ENCODE data around the gene APPL1. TPM values are rescaled to one million over a fixed set of nuclear protein-coding genes. Genes with fewer than 3 reads are reported as not detected.

APPL1 gene
- total RNA-seq, 1 donor = 69.1 TPM

DNA sequence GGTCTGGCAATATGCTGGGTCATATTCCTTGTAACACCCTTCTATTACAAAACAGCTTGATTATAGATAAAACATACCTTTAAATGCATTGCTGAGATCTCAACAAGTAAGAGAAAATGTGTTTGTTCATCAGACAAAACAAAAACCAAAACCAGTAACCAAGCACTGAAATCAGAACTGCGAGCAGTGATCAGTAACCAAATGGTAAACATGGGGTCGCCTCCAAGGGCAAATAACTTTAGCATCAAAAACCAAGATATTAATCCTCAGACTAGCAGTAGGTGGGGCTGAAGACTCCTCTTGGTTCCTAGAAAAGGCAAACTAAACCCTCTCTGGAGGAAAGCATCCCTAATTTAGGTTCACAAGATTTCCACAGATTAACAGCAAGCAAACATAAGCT lies 21.1 kb upstream of the APPL1 start:
- TF ChIP-seq, protein P1, sequence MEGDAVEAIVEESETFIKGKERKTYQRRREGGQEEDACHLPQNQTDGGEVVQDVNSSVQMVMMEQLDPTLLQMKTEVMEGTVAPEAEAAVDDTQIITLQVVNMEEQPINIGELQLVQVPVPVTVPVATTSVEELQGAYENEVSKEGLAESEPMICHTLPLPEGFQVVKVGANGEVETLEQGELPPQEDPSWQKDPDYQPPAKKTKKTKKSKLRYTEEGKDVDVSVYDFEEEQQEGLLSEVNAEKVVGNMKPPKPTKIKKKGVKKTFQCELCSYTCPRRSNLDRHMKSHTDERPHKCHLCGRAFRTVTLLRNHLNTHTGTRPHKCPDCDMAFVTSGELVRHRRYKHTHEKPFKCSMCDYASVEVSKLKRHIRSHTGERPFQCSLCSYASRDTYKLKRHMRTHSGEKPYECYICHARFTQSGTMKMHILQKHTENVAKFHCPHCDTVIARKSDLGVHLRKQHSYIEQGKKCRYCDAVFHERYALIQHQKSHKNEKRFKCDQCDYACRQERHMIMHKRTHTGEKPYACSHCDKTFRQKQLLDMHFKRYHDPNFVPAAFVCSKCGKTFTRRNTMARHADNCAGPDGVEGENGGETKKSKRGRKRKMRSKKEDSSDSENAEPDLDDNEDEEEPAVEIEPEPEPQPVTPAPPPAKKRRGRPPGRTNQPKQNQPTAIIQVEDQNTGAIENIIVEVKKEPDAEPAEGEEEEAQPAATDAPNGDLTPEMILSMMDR (IDR thresholded peaks at IDR 0.05; ENCODE audit: insufficient read depth, low read length) = no peak
- no peak for DNase-seq (ENCODE audit: low read depth)
- H3K4me3 ChIP-seq (ENCODE audit: low read depth, low read length) = no peak overlapping the region

DNA sequence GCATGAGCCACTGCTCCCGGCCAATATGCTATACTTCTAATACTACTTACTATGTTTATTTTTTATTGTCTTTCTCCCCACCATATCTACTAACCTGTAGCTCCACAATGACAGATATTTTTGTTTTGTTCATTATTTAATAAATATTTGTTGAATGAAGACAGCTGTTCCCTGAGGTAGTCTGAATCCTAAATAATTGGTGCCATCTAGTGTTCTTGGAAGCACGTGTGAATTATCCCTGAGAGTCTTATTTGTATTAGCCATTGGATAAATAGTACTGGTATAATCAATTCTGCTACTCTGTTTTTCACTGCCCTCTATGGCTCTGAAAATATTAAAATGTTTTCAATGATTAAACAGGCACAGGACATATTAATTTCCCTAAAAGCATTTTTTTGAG lies 5.6 kb upstream of the APPL1 start:
- peak; percentile 64 for DNase-seq (ENCODE audit: low read depth)
- TF ChIP-seq, protein P1 (IDR thresholded peaks at IDR 0.05; ENCODE audit: insufficient read depth, low read length) = peak; percentile 36
- no peak overlapping the region for H3K4me3 ChIP-seq (ENCODE audit: low read depth, low read length)

DNA sequence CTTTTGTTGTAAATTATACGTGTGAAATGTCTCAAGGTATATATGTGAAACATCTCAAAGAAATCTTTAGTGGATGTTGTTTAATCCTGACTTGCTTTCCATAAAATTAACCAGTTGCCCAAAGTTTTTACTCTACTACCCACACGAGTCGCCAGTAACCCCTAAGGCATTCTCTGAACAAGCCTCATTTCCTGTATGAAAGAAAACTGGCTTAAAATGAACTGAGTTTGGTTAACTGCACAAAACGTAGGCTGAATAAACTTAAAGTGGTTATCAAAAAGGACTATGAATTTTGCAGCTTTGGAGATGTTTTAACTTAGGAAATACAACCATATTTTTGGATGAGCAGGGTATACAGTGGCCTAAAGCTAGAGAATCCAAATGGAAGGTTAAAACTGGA lies 2.7 kb upstream of the APPL1 start:
- H3K4me3 ChIP-seq (ENCODE audit: low read depth, low read length) = no peak overlapping the region
- DNase-seq (ENCODE audit: low read depth) = peak; percentile 5
- TF ChIP-seq, protein P1 (IDR thresholded peaks at IDR 0.05; ENCODE audit: insufficient read depth, low read length) = no peak

DNA sequence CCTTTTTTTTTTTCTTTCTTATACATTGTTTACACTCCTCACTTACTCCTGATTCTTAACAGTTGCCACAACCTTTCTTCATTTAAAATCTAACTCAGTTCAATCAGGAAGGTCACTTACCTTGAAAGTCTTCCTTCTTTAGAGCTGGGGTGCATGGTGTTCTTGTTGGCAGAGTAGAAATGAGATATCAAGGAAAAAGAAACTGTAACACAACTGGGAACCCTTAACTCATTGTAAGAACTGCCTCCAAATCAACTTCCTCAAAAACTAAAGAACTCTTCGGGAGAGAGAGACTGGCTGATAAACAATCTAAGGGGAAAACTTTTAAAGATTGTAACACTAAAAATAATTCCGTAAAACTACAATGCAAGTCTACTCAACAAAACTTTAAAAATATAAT lies 1.4 kb upstream of the APPL1 start:
- no peak overlapping the region for H3K4me3 ChIP-seq (ENCODE audit: low read depth, low read length)
- no peak for DNase-seq (ENCODE audit: low read depth)
- TF ChIP-seq, protein P1 (IDR thresholded peaks at IDR 0.05; ENCODE audit: insufficient read depth, low read length) = no peak

DNA sequence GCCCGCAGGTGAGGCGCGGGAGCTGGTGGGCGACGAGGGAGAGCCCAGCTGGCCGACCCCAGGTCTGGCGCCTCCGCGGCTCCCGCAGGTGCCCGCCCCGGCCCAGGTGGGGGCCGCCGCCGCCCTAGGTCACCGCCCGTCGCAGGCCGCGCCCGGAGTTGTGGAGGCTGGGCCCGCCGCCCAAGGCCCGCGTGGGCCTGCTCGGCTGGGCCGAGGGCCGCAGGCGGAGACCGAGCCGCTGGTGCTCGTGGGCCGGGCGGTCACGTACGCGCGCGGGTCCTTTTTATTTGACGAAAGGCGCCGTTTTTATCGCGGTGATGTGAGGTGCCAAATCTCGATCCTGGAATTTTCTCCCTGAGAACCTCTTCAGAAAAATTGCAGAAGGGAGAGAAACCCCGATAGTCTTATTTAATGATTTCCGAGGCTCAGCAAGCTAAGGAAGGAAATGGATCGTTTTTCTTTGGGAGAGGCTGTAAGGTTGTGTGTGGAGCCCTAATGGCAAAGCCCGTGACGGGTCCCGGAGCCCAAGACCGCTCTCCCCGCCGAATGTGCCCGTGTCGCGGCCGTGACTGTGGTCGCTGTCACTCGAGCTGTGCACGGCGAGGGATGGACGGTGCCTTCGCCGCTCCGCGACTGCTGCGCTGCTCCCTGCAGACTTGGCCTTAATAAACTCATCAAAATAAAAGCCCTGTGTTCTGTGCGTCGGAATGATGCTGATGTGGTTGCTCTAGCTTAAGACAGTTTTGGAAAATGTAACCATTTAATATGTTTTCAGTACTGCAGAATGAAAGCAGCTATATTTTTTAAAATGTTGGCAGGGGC lies 612 bp downstream of the APPL1 start:
- peak overlapping the region; percentile 81 for H3K4me3 ChIP-seq (ENCODE audit: low read depth, low read length)
- TF ChIP-seq, protein P1 (IDR thresholded peaks at IDR 0.05; ENCODE audit: insufficient read depth, low read length) = no peak
- peak; percentile 60 for DNase-seq (ENCODE audit: low read depth)

DNA sequence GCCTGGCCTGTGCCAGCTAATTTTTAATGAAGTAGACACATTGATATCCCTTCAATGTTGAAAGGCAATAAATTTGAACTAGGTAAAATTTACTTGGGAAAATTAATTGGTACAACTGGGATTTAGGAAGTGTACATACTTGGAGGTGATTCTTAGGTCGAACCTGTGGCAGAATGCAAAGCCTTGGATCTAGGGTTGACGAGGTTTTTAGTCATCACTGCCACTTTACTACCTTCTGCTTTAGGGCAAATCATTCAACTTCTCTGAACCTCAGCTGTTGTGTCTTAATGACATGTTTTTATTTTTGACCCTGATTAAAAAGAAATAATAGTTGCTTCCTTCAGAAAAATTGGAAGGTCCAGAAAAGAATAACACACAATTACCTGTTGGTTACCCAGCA lies 2.5 kb downstream of the APPL1 start:
- TF ChIP-seq, protein P1 (IDR thresholded peaks at IDR 0.05; ENCODE audit: insufficient read depth, low read length) = no peak
- H3K4me3 ChIP-seq (ENCODE audit: low read depth, low read length) = no peak overlapping the region
- no peak for DNase-seq (ENCODE audit: low read depth)
